ENCODE data around the gene CER1. TPM values are rescaled to one million over a fixed set of nuclear protein-coding genes. Genes with fewer than 3 reads are reported as not detected.

CER1 gene
- total and polyA plus RNA-seq, 2 of the 8 experiments (the other 6 are each of a cell fraction or from before 2014, with no cell fraction given): 0.26 to 3.4 TPM

- H3K56ac ChIP-seq (replicated peaks; ENCODE audit: insufficient read length, low read depth, low read length): no peak overlapping the region
- H3K4me3 ChIP-seq (ENCODE audit: extremely low read depth in 1 of 4, insufficient read depth in 2 of 4, low read depth in 3 of 4, low read length in 4 of 4): no peak overlapping the region
- H4K8ac ChIP-seq (ENCODE audit: extremely low read depth, insufficient read depth, low read length): no peak overlapping the region
- H3K4ac ChIP-seq (replicated peaks; ENCODE audit: insufficient read length, low read depth, low read length): no peak overlapping the region
- H2BK15ac ChIP-seq (ENCODE audit: low read length): no peak overlapping the region
- H2BK12ac ChIP-seq (ENCODE audit: low read depth, low read length): no peak overlapping the region
- no peaks in the 10 kb centered on the region for H4K20me1 ChIP-seq (replicated peaks in 1 of 2; ENCODE audit: control insufficient read depth in 1 of 2, insufficient read depth in 2 of 2, low read length in 2 of 2)
- WGBS, 2 experiments (ENCODE audit: extremely low coverage in 1 of 2, insufficient coverage in 1 of 2, insufficient read length in 1 of 2, insufficient replicate concordance in 2 of 2, low coverage in 1 of 2, low lambda C conversion rate in 2 of 2, missing lambda C conversion rate in 1 of 2): 89% methylated on average over 3 of the region's 3 CpGs; no CpG with 5 or more reads in 1 of the 2 experiments
- H3K27me3 ChIP-seq (replicated peaks in 1 of 4; ENCODE audit: control insufficient read depth in 3 of 4, extremely low read depth in 1 of 4, insufficient read depth in 3 of 4, low read length in 3 of 4): no peaks in the 10 kb centered on the region
- H2BK20ac ChIP-seq (ENCODE audit: low read length): no peak overlapping the region
- H3K4me2 ChIP-seq (ENCODE audit: insufficient read depth in 1 of 2, low read depth in 2 of 2, low read length in 2 of 2): no peak overlapping the region
- no peaks in the 10 kb centered on the region for H3K36me3 ChIP-seq (ENCODE audit: control insufficient read depth in 2 of 4, insufficient read depth in 4 of 4, low read length in 3 of 4)
- no peak overlapping the region for H3K18ac ChIP-seq (ENCODE audit: extremely low read depth, low read length)
- H3K79me1 ChIP-seq (ENCODE audit: low read depth, low read length): no peaks in the 10 kb centered on the region
- H2AFZ ChIP-seq (ENCODE audit: low read length): no peak overlapping the region
- H3K9me3 ChIP-seq (ENCODE audit: insufficient read depth in 2 of 2, low read depth in 1 of 2, low read length in 1 of 2): no peaks in the 10 kb centered on the region
- H2AK5ac ChIP-seq (ENCODE audit: low read depth, low read length): no peak overlapping the region
- CTCF ChIA-PET (ENCODE audit: partially characterized antibody): interaction anchor here (1.2 kb wide), 1 partner anchor 281 kb away, joined by 3 read pairs; no protein-coding TSS in a partner anchor
- POLR2A ChIA-PET (ENCODE audit: partially characterized antibody): interaction anchor here (0.6 kb wide), 1 partner anchor 16 kb away, joined by 3 read pairs; no protein-coding TSS in a partner anchor
- no peaks in the 10 kb centered on the region for H3K79me2 ChIP-seq (ENCODE audit: control insufficient read depth in 1 of 2, insufficient read depth in 2 of 2, low read length in 2 of 2)
- H2BK5ac ChIP-seq (ENCODE audit: low read depth, low read length): no peak overlapping the region
- no peak overlapping the region for H3K9ac ChIP-seq (replicated peaks in 1 of 4; ENCODE audit: extremely low read depth in 1 of 4, low read depth in 3 of 4, low read length in 3 of 4)
- H3K23ac ChIP-seq (ENCODE audit: insufficient read length): no peak overlapping the region
- TF ChIP-seq POLR2A (IDR thresholded peaks at IDR 0.05; ENCODE audit: control extremely low read depth in 1 of 2, low read depth in 2 of 2, low read length in 2 of 2): no peak
- no peak for TF ChIP-seq JUN (IDR thresholded peaks at IDR 0.05; ENCODE audit: low read depth, low read length)
- TF ChIP-seq KDM4A (IDR thresholded peaks at IDR 0.05; ENCODE audit: low read depth, low read length, severe bottlenecking): no peak
- no peak for TF ChIP-seq SP4 (IDR thresholded peaks at IDR 0.05; ENCODE audit: low read length)
- TF ChIP-seq TAF1 (IDR thresholded peaks at IDR 0.05; ENCODE audit: low read depth, low read length): no peak
- TF ChIP-seq CBX5 (IDR thresholded peaks at IDR 0.05; ENCODE audit: low read depth, low read length): no peak
- TF ChIP-seq SP1 (IDR thresholded peaks at IDR 0.05; ENCODE audit: low read depth, low read length): no peak
- TF ChIP-seq NRF1 (IDR thresholded peaks at IDR 0.05; ENCODE audit: low read depth, low read length): no peak
- H4K5ac ChIP-seq (ENCODE audit: insufficient read length, low read depth, low read length): no peak overlapping the region
- no peak for DNase-seq (ENCODE audit: low read depth in 1 of 2, low spot score in 2 of 2)
- H3K23me2 ChIP-seq (ENCODE audit: low read depth, low read length): no peaks in the 10 kb centered on the region
- no peak overlapping the region for H3K27ac ChIP-seq (ENCODE audit: low read depth, low read length)
- no peak overlapping the region for H2BK120ac ChIP-seq (replicated peaks; ENCODE audit: low read depth, low read length)
- H3K4me1 ChIP-seq (replicated peaks in 1 of 4; ENCODE audit: control insufficient read depth in 3 of 4, insufficient read depth in 4 of 4, low read length in 3 of 4): peaks cover 2 to 7% (median 3%) of the 10 kb centered on the region in 4 experiments; a peak in 3 of 7 replicates
- FAIRE-seq: no peak
- H3K14ac ChIP-seq (ENCODE audit: insufficient read length): no peak overlapping the region
- no peak overlapping the region for H4K91ac ChIP-seq (replicated peaks; ENCODE audit: insufficient read length, low read length)
Measured at GRCh38 chr9:14746626-14747025, 24.1 kb upstream of the CER1 start.
